ENCODE results near the gene RAB3A.

The RAB3A gene

GRCh38 chr19:18203863-18204393 is at the start of gene RAB3A:
RAB3A (minus strand) TSS chr19:18204042; CDS start chr19:18202740, 1,302 bp downstream.
- peak; percentile 100 for DNase-seq

- no peak for DNase-seq
Measured at GRCh38 chr19:18253130-18253529, 49.3 kb upstream of the RAB3A start.

- no peak for DNase-seq
Measured at GRCh38 chr19:18252370-18252717, 48.5 kb upstream of the RAB3A start.

GRCh38 chr19:18251587-18252369 is 47.9 kb upstream of the RAB3A start:
- no peak for DNase-seq

- no peak for DNase-seq
Measured at GRCh38 chr19:18249834-18250233, 46.0 kb upstream of the RAB3A start.

GRCh38 chr19:18245297-18245696 is 41.5 kb upstream of the RAB3A start:
- no peak for DNase-seq

- DNase-seq = no peak
Measured at GRCh38 chr19:18239303-18239702, 35.5 kb upstream of the RAB3A start.

GRCh38 chr19:18234194-18234593 is 30.4 kb upstream of the RAB3A start:
- DNase-seq = no peak

GRCh38 chr19:18233224-18233825 is 29.5 kb upstream of the RAB3A start:
- no peak for DNase-seq

GRCh38 chr19:18232540-18233223 is 28.8 kb upstream of the RAB3A start:
- peak; percentile 72 for DNase-seq

GRCh38 chr19:18231775-18232174 is 27.9 kb upstream of the RAB3A start:
- DNase-seq = no peak

GRCh38 chr19:18230941-18231734 is 27.3 kb upstream of the RAB3A start:
- DNase-seq = no peak

- no peak for DNase-seq
Measured at GRCh38 chr19:18229915-18230314, 26.1 kb upstream of the RAB3A start.

GRCh38 chr19:18229474-18229873 is 25.6 kb upstream of the RAB3A start:
- no peak for DNase-seq

- DNase-seq = no peak
Measured at GRCh38 chr19:18227781-18228271, 24.0 kb upstream of the RAB3A start.

GRCh38 chr19:18226956-18227780 is 23.3 kb upstream of the RAB3A start:
- no peak for DNase-seq

GRCh38 chr19:18225702-18226468 is 22.0 kb upstream of the RAB3A start, which contains the start of gene PDE4C:
PDE4C (minus strand) TSS chr19:18226438; CDS start chr19:18226415, 23 bp downstream.
- DNase-seq = no peak

- no peak for DNase-seq
Measured at GRCh38 chr19:18225355-18225701, 21.5 kb upstream of the RAB3A start.

- peak; percentile 97 for DNase-seq
Measured at GRCh38 chr19:18224525-18225354, 20.9 kb upstream of the RAB3A start.
